CD4-positive, alpha-beta T cell treated with Interleukin-6 at 100 ng/mL for 8 hours (primary cell): Measurements from ENCODE around the gene RYK.
"Not testable (repeated sequence)": the region's sequence is repeated elsewhere in the genome, so short reads cannot be mapped to it uniquely, and the experiment has no call there.

Source experiments
- DNase-seq: peaks from one replicate; pipeline ENCODE4 v3.0.0-alpha.2; 2020; ENCODE audit warnings: mixed read lengths, low spot score

RYK gene

GRCh38 chr3:134253475-134254226, 3.0 kb upstream of the RYK start:
- no peak for DNase-seq

DNA sequence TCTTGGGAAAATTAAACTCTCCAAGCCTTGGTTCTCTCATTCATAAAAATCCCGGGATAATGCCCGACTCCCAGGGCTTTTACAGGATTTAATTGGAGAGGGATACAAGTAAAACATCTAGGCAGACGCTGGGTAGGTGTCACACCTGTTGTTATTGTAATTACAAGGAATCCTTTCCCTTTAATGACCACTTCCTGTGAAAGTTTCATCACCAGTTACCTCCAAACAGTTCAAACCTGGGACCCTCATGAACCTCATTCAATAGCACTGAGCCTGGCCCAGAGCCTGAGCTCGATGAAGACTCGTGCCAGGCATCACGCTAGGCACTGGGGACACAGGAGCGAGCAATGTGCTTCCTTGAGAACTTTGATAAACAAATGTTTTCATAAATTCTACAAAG, 2.1 kb upstream of the RYK start:
- DNase-seq: no peak

DNA sequence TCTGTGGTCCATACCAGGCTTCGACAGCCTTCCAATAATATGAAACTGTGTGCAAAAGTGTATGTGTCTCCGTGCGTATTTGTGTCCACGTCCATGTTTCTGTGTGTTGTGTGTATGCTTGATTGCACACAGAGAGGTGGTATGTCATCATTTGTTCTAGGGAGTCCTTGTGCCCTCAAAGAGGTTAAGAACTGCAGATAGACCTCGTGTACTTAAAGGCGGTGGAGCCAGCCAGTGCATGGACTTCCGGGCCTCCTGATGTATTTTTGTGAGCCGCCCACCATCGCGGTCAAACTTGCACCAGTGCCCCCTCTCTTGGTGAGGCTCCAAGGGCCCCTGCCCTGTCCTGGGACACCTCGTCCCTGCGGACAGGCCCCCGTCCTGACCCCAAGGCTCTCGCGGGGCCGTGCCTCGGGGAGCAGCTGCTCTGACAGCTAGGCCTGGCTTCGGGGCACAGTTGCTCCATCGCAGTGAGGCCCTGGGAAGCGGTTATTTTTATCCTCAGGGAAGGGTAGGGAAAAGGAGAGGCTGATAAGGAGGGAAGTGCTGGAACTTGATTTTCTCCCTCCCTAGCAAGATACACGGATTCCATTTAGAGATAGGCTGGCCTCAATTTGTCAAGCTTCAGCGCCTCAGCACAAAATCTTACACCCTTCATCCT, 1.2 kb upstream of the RYK start:
- DNase-seq: no peak

DNA sequence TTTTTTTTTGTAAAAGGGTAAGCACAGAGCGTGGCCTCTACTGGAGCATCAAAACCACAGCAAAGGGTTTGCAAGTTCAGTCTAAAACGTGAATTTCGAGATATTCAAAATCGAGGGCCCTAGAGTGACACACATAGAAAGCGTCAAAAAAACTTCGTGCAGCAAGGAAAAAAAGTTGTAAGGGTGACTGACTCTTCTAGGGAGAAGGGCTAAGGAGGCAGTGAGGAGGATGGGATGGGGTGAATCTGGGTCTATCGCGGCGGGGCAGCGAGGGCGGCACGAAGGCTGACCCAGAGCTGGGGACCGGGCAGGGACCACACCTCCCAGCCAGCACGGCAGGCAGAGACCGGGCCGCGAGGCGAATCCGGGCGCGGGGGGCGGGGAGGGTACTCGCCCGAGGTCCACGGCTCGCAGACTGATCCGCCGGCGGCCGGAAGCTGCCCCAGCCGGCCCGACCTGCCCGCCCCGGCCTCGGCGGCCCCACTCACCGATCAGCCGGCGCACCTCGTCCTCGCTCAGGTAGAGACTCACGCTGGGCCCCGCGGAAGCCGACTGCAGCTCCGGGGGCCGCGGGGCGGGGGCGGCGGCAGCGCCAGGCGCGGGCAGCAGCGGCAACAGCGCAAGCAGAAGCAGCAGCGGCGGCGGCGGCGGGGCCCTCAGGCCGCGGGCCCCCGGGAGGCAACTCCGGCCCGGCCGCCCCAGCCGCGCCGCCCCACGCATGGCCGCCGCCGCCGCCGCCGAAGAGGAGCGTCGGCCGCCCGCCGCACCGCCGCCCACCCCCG, 533 bp downstream of the RYK start:
- peak; percentile 30 for DNase-seq

DNA sequence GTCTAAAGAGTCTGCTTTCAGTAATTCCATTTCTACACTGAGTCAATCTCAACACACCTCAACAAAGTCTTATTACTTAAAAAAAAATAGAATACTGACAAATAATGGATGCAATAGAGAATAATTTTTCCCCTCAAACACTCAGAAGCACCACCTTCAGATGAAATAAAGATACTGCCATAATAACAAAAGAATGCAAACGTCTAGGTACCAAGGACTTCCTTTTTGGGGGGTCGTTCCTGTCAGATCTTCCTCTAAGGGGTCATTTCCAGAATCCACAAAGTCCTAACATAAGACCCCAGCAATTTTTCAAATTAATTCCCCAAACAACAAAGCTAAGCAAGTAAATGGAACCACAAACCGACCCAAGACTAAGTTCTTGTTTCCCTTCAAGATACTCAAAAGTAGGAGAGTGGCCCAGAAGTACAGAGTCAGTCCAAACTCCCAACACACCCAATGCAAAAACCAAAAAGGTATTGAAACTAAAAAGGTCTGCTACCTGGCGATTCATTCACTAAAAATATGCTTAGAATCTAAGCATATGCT, 1.3 kb downstream of the RYK start:
- DNase-seq: no peak

DNA sequence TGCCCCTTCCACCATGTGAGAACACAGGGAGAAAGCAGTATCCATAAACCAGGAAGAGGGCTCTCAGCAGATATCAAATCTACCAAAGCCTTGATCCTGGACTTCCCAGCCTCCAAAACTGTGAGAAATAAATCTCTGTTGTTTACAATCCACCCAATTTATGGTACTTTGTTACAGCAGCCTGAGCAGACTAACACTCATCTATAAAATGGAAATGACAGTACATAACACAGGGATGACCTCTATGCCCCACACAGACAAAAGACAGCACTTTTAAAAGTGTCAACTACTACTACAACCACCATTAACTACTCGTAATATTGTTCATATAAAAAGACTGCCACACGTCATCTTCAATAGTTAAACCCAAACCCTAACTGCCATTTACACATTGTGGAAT, 5.7 kb downstream of the RYK start:
- DNase-seq: no peak

DNA sequence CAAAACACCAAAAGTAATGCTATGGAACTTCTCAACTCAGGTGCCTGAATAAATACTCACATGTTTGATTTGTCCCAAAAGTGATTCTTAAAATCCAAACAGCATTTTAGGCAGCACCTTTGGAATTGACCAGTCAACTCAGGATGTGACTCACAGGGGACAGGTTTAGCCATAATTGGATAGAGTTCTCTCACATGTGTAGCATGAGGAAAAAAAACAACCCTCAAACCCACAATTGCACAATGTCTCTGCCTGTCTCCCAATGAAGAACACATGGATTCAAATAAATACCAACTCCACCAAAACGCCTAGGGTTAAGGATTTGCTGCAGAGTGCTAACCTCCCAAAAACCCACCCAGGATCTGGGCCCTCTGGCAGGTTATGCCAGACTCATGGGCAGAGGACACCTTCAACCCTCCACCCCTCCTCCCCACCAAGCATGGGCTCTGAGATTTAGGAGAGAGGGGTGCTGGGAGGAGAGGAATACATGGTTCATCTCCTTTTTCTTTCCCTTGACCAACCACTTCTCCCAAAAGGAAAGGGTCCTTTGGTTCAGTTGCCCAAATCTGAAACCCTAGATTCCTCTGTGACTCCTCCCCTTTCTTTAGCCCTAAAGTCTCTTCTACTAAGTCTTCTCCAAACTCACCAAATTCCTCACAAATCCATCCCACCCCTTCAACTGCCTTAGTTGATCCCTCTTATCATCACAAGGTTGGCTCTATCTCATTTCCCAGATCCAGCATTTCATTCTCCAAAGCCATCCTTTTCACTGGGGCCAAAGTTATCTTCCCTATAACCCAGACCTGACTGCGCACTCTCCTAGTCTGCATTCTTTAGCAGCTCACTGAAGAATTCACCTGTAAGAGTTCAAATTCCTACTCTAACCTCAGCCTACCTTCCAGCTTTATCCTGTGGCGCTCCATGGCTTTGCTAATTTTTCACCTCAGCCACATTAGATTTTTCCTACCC, 7.7 kb downstream of the RYK start:
- DNase-seq: no peak

DNA sequence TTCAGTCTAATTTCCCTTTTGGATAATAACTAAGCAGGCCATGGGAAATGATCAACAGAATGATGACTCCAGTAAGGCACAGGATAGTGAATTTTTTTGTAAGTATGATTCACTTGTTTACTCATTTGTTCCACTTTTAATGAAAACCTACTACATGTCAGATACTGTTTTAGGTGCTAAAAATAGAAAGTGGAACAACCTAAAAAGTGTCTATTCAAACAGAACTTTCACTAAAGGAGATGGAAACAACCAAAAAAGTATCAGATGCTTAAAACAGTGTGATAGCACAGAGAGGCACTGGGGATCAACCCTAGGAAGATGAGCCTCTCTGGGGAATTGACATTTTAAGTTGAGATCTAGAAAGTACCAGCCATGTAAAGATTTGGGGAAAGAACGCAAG, 11.1 kb downstream of the RYK start:
- no peak for DNase-seq

DNA sequence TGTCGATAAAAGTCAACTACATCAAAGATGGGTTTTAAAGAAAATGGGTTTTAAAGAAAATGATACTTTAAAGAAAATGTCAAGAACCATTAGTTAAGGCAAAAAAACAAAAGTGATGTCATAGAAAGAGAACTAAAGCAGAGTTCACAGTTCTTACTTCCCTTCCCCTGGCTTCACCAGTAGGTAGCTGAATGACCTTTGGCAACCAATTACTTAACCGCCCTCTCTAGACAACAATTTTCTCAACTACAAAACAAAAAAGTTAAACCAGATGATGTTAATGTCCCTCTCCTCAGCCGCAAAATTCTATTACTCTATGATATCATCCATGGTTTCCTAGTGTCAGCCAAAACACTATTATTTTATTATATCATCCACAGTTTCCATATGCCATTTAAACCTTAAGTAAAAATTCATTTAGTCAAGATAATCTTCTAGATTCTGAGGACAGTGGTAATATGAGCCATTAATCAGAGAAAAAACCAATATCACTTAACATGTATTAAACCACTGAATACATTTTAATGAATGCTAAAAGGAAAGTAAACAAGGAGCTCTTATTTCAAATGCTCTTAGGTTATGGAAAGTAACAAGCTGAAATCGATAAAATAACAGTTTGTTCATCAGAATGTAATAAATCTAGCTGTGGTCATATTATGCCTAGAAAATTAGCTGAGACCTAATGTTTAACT, 13.1 kb downstream of the RYK start:
- DNase-seq: no peak

DNA sequence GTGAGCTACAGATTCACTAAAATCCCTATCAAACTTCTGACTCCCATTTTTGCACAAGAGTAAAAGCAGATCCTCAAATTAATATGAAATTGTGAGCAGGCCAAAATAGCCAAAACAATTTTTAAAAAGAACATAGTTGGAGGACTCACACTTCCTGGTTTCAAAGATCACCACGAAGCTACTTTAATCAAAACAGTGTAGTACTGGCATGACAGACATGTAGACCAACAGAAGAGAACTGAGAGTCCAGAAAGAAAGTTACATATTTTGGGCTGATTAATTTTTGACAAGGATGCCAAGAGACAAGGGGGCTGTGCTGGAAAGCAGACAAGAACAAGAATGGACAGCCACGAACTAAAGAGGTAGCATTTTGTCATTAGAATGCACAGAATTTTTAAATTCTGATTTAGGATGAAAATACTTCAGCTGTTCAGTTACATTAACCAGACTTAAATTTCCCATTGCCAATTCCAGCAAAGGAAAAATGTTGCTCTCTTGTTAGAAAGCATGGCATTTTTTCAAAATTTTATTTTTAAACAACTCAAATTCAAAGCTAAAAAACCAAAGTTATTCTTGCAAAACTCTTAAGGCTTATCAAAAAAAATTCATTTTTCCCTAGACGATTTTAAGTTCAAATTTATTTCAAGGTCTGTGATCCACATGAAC, 14.0 kb downstream of the RYK start:
- DNase-seq: no peak

GRCh38 chr3:134235577-134236076, 15.0 kb downstream of the RYK start:
- DNase-seq: no peak

GRCh38 chr3:134232951-134233350, 17.7 kb downstream of the RYK start:
- no peak for DNase-seq

GRCh38 chr3:134232151-134232550, 18.5 kb downstream of the RYK start:
- no peak for DNase-seq

- DNase-seq: no peak
Observed at GRCh38 chr3:134231131-134231530, 19.5 kb downstream of the RYK start.

DNA sequence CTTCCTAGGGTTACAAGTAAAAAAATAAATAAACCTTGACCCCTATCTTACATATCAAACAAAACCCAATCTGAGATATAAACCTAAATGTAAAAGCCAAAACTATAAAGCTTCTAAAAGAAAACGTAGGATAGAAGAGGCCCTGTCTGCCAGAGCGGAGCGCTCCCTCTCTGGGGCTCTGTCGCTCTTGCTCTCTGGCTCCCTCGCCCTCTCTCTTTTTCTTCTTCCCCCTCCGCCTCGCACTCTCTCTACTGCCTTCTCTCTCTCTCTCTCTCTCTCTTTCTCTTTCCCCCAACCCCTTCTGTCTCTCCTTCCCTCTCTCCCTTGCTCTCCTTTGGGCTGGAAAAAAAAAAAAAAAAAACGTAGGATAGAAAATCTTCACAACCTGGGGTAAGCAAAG, 21.6 kb downstream of the RYK start:
- no peak for DNase-seq

GRCh38 chr3:134228479-134228878, 22.2 kb downstream of the RYK start:
- DNase-seq: no peak

DNA sequence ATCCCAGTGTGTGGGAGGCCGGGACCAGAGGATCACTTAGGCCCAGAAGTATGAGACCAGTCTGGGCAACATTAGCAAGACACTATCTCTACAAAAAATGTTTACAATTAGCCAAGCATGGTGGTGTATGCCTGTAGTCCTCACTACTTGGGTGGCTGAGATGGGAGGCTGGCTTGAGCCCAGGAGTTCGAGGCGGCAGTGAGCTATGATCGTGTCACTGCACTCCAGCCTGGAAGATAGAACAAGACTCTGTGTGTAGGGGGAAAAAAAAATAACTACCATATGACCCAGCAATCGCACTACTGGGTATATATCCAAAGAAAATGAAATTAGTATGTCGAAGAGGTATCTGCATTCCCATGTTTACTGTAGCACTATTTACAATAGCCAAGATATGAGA, 22.6 kb downstream of the RYK start:
- no peak for DNase-seq

GRCh38 chr3:134224796-134225156, 25.9 kb downstream of the RYK start:
- DNase-seq: not testable (repeated sequence)

- DNase-seq: no peak
Observed at GRCh38 chr3:134222835-134223234, 27.8 kb downstream of the RYK start.

GRCh38 chr3:134216851-134217250, 33.8 kb downstream of the RYK start:
- no peak for DNase-seq
